ENCODE data around the gene SCFD2.

- TF ChIP-seq, protein P1, sequence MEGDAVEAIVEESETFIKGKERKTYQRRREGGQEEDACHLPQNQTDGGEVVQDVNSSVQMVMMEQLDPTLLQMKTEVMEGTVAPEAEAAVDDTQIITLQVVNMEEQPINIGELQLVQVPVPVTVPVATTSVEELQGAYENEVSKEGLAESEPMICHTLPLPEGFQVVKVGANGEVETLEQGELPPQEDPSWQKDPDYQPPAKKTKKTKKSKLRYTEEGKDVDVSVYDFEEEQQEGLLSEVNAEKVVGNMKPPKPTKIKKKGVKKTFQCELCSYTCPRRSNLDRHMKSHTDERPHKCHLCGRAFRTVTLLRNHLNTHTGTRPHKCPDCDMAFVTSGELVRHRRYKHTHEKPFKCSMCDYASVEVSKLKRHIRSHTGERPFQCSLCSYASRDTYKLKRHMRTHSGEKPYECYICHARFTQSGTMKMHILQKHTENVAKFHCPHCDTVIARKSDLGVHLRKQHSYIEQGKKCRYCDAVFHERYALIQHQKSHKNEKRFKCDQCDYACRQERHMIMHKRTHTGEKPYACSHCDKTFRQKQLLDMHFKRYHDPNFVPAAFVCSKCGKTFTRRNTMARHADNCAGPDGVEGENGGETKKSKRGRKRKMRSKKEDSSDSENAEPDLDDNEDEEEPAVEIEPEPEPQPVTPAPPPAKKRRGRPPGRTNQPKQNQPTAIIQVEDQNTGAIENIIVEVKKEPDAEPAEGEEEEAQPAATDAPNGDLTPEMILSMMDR (IDR thresholded peaks at IDR 0.05; ENCODE audit: low read length), result no peak
- TF ChIP-seq EZH2 (IDR thresholded peaks at IDR 0.05; ENCODE audit: borderline replicate concordance, low read length), result no peak
Measured at GRCh38 chr4:53076374-53076958, 289.4 kb downstream of the SCFD2 start.
